SK-N-SH (cell line): Measurements from ENCODE around the gene TRHDE.

ENCODE experiments used
- ELF1 ChIP-seq: IDR thresholded peaks from 2 replicates; pipeline ENCODE4 v1.4.0; 2012
- EP300 ChIP-seq, 2 experiments: IDR thresholded peaks; 2 replicates each; pipeline versions ENCODE4 v1.4.0 to v1.6.1; 2012; ENCODE audit warnings: borderline replicate concordance in 1 of 2, low read depth in 1 of 2, low read length in 1 of 2
- EZH2phosphoT487 ChIP-seq: fragments of 200-600 bp; sonication (generic); IDR thresholded peaks from 2 replicates; pipeline ENCODE4 v1.6.1; 2017; ENCODE audit warnings: low read depth, mixed run types, mild to moderate bottlenecking, antibody characterized with exemption, moderate library complexity, borderline replicate concordance
- FOXJ3 ChIP-seq: sonication (generic); formaldehyde crosslinking; IDR thresholded peaks from 2 replicates; pipeline ENCODE4 v1.5.1; 2020; ENCODE audit warnings: mild to moderate bottlenecking, missing genetic modification reagents
- JUND ChIP-seq: IDR thresholded peaks from 2 replicates; pipeline ENCODE4 v1.4.0; 2012
- MXI1 ChIP-seq: IDR thresholded peaks from 2 replicates; pipeline ENCODE4 v1.6.1; 2012; ENCODE audit warnings: mild to moderate bottlenecking, low read depth, low read length, improper control_type of control experiment
- POLR2AphosphoS5 ChIP-seq: IDR thresholded peaks from 2 replicates; pipeline ENCODE4 v1.6.1; 2012; ENCODE audit warnings: low read depth, low read length
- RAD21 ChIP-seq: IDR thresholded peaks from 2 replicates; pipeline ENCODE4 v1.6.1; 2012; ENCODE audit warnings: mild to moderate bottlenecking, low read length
- SIN3A ChIP-seq: IDR thresholded peaks from 2 replicates; pipeline ENCODE4 v1.6.1; 2012; ENCODE audit warnings: low read depth, mild to moderate bottlenecking, low read length, moderate library complexity, borderline replicate concordance
- YY1 ChIP-seq: IDR thresholded peaks from 2 replicates; pipeline ENCODE4 v1.4.0; 2012; ENCODE audit warnings: low read depth, mild to moderate bottlenecking
- TF ChIP-seq, protein P1 (sequence below): fragments of 200-600 bp; sonication (generic); IDR thresholded peaks from 2 replicates; pipeline ENCODE4 v1.6.1; 2017; ENCODE audit warnings: antibody characterized with exemption, mild to moderate bottlenecking, moderate library complexity
- TF ChIP-seq, protein P2 (sequence below): IDR thresholded peaks from 2 replicates; pipeline ENCODE4 v1.6.1; 2012; ENCODE audit warnings: mild to moderate bottlenecking, low read depth, low read length, moderate library complexity
- TF ChIP-seq, protein P3 (sequence below): IDR thresholded peaks from 2 replicates; pipeline ENCODE4 v1.4.0; 2012; ENCODE audit warnings: low read depth
- TF ChIP-seq, protein P4 (sequence below): fragments of 150-350 bp; IDR thresholded peaks from 2 replicates; pipeline ENCODE4 v1.6.1; 2017; ENCODE audit warnings: antibody characterized with exemption, low read length, low read depth, borderline replicate concordance

DNA sequence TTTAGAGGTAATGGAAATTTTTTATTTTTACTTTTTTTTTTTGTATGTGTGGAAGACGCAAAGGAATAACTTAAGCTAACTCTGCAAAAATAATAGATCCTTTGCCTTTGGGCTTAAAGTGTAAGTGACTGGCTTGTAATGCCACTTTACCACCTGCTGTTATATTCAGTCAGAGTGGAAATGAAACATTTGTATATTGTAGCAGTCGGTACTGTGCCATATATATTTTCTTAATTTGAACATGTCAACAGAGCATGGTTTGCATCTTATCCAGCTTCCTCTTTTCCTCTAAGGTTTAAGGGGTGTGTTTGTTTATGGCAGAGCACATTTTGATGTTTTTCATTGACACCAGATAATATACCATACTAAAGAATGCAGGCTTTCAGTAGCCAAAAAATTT, 176.6 kb downstream of the TRHDE start:
- TF ChIP-seq RAD21 (no peak), EZH2phosphoT487 (no peak), POLR2AphosphoS5 (no peak), JUND (no peak), SIN3A (no peak), EP300 (IDR thresholded peaks at IDR 0.05; ENCODE audit: borderline replicate concordance in 1 of 2, low read depth in 1 of 2, low read length in 1 of 2) (no peak), YY1 (no peak), MXI1 (no peak), ELF1 (no peak), FOXJ3 (no peak)
- TF ChIP-seq, protein P1, sequence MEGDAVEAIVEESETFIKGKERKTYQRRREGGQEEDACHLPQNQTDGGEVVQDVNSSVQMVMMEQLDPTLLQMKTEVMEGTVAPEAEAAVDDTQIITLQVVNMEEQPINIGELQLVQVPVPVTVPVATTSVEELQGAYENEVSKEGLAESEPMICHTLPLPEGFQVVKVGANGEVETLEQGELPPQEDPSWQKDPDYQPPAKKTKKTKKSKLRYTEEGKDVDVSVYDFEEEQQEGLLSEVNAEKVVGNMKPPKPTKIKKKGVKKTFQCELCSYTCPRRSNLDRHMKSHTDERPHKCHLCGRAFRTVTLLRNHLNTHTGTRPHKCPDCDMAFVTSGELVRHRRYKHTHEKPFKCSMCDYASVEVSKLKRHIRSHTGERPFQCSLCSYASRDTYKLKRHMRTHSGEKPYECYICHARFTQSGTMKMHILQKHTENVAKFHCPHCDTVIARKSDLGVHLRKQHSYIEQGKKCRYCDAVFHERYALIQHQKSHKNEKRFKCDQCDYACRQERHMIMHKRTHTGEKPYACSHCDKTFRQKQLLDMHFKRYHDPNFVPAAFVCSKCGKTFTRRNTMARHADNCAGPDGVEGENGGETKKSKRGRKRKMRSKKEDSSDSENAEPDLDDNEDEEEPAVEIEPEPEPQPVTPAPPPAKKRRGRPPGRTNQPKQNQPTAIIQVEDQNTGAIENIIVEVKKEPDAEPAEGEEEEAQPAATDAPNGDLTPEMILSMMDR: no peak
- TF ChIP-seq, protein P2, sequence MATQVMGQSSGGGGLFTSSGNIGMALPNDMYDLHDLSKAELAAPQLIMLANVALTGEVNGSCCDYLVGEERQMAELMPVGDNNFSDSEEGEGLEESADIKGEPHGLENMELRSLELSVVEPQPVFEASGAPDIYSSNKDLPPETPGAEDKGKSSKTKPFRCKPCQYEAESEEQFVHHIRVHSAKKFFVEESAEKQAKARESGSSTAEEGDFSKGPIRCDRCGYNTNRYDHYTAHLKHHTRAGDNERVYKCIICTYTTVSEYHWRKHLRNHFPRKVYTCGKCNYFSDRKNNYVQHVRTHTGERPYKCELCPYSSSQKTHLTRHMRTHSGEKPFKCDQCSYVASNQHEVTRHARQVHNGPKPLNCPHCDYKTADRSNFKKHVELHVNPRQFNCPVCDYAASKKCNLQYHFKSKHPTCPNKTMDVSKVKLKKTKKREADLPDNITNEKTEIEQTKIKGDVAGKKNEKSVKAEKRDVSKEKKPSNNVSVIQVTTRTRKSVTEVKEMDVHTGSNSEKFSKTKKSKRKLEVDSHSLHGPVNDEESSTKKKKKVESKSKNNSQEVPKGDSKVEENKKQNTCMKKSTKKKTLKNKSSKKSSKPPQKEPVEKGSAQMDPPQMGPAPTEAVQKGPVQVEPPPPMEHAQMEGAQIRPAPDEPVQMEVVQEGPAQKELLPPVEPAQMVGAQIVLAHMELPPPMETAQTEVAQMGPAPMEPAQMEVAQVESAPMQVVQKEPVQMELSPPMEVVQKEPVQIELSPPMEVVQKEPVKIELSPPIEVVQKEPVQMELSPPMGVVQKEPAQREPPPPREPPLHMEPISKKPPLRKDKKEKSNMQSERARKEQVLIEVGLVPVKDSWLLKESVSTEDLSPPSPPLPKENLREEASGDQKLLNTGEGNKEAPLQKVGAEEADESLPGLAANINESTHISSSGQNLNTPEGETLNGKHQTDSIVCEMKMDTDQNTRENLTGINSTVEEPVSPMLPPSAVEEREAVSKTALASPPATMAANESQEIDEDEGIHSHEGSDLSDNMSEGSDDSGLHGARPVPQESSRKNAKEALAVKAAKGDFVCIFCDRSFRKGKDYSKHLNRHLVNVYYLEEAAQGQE: no peak
- TF ChIP-seq, protein P3, sequence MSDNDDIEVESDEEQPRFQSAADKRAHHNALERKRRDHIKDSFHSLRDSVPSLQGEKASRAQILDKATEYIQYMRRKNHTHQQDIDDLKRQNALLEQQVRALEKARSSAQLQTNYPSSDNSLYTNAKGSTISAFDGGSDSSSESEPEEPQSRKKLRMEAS: no peak
- TF ChIP-seq, protein P4, sequence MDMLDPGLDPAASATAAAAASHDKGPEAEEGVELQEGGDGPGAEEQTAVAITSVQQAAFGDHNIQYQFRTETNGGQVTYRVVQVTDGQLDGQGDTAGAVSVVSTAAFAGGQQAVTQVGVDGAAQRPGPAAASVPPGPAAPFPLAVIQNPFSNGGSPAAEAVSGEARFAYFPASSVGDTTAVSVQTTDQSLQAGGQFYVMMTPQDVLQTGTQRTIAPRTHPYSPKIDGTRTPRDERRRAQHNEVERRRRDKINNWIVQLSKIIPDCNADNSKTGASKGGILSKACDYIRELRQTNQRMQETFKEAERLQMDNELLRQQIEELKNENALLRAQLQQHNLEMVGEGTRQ: no peak
